HG02970 (cell line): ENCODE measurements around the gene LRRC1.
A peak's percentile ranks its signal among the peaks of the same experiment; 100 is the strongest.

Experiments used
- ATAC-seq: cut with Tn5 transposase; IDR thresholded peaks from one replicate; pipeline ENCODE4 v1.9.1; 2021; ENCODE audit warnings: mild to moderate bottlenecking, moderate library complexity, moderate number of reproducible peaks; ENCODE audit not compliant: unreplicated experiment, low FRiP score

The LRRC1 gene

DNA sequence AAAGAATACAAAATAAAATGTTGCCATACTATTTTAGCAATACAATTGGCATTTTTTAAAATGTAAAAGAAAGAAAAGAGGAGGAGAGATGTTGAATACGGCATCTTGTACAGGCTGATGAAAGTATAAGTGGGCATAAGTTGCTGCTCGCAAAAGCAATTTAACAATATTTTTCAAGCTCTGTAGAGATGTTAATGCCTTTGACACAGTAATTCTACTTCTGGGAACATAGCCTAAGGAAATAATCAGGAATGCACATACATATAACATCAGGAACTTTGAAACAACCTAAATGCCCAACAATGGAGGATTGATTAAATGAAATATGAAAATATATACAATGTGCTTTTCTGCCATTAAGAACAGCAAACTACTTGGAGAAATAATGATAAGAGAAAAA is 80.2 kb downstream of the LRRC1 start:
- no peak for ATAC-seq

DNA sequence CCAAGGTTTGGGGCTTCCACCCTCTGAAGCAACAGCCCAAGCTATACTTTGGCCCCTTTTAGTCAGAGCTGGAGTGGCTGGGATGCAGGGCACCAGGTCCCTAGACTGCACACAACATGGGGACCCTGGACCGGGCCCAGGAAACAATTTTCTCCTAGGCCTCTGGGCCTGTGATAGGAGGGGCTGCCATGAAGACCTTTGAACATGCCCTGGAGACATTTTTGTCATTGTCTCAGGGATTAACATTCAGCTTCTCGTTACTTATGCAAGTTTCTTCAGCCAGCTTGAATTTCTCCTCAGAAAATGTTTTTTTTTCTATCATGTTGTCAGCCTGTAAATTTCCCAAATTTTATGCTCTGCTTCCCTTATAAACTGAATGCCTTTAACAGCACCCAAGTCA is 82.3 kb downstream of the LRRC1 start:
- ATAC-seq, result no peak

DNA sequence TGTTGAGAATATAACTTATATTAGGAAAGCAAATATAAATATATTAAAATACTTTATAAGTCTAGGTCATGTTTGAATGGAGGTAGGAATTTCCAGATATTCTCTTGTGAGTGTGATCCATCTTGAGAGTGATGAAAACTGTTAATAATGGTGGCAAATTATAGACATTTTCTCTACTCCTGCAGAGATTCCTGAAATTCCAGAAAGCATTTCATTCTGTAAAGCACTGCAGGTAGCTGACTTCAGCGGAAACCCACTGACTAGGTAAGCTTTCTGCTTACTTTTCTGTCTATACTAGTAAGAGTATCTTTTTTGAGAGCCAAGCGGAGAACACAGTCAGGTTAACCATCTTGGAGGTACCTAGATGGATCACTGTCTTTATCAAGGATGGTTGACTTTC is 84.0 kb downstream of the LRRC1 start:
- ATAC-seq, result no peak

DNA sequence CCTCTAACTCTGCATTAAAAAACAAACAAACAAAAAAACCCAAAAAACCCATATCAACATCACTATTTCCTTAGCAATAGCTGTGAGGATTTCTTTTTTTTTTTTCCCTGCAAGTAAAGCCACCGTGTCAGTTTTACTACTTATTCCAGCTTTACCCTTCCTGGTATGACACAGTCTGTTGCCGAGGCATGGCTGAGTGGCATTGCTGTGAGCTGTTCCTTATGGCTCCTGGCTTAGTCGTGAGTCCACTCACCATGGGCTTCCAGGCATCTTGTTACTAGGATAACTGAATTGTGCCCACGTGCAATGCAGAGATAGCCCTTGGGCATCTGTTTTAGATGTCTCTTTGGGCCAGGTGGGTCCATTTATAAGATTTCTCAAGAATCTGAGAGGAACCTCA is 84.8 kb downstream of the LRRC1 start:
- ATAC-seq, result no peak

DNA sequence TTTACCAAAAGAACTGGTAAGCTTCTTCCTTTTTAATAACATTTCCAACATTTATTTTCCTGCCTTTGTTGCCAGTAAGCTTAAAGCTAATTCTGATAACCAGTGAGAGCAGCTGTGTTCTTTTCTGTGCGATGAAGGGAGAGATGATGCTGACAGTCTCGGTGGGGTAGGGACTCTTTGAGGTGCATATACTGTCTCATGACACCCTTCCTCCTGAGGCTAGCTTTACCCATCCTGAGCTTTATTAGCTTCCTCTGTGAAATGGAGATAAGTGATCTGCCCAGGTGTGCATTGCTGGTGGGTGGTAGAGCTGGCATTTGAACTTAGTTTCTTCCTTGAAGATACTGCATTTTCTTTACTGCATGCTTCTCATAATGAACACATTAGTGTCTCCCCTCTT is 92.5 kb downstream of the LRRC1 start:
- no peak for ATAC-seq

DNA sequence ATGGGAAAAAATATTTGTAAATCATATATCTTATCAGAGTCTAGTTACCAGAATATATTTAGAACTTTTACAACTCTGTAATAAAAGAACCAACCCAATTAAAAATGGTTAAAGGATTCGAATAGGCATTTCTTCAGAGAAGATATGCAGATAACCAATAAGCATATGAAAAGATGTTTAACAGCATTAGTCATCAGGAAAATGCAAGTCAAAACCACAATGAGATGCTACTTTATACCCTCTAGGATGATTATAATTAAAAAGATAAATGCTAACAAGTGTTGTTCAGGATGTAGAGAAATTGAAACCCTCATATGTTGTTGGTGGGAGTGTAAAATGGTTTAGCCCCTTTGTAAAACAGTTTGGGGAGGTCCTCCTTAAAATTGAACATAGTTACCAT is 94.1 kb downstream of the LRRC1 start:
- ATAC-seq, result no peak

DNA sequence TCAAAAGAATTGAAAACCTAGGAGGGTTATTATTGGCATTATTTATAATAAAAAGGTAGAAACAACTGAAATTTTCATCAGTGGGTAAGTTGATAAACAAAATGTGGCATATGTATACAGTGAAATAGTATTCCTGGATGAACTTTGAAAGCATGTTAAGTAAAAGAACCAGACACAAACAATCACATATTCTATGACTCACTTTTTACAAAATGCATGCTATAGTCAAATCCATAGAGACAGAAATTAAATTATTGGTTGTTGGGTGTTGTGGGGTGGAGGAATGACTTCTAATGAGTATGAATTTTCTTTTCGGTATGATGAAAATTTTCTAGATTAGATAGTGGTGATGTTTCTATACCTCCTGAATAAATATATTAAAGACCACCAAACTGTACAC is 94.6 kb downstream of the LRRC1 start:
- ATAC-seq, result no peak

DNA sequence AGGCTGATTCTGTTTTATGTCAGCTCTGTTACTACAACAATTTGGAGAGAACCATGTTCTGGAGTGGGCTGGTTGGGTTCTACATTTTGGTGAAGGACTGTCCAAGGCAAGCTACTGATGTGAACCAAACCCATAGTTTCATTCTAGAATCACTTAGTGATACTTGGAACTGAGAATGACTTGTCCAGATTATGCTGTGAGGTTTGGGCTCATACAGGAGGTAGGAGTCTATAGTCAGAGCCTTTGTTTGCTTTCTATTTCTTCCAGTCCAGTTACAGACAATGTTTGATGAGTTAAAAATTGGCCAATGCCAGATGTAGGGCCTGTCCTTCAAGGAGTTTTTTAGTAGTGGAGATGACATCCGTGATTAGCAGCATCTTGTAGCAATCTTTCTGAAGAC is 97.9 kb downstream of the LRRC1 start:
- ATAC-seq, result peak; percentile 72

DNA sequence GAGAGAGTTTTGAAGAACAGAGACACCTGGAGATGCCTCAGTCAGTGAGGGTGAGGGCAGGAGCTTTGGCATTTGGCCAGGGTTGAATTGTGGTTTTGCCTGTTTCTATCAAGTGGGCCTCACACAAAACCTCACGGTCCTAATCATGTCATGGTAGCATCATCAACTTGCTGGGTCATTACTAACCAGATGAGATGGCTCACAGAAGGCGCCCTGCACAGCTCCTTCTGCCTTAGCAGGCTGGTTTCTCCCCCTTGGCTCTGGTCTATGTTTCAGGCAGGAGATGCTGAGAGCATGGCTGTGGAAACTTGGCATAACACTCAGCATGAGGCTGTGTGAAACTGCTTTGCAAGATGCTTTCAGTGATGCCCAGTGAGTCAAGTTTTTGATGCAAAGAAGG is 99.3 kb downstream of the LRRC1 start:
- ATAC-seq, result no peak

DNA sequence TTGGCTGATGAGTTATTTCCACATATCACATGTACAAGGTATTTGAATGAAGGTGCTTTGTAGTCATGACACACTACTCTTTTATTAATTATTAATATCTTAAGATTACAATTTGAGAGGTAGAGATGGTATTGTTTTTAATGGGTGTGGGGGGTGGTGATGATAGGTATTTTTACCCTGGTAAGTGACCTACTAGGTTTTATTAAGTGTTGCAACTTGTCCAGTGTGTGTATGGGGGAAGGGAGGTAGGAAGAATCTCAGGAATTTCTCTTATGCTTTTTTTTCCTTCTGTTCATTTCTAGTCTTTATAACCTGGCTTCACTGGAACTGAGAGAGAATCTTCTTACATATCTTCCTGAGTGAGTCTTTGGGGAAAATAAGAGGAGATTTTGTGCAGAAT is 101.4 kb downstream of the LRRC1 start:
- ATAC-seq, result no peak

DNA sequence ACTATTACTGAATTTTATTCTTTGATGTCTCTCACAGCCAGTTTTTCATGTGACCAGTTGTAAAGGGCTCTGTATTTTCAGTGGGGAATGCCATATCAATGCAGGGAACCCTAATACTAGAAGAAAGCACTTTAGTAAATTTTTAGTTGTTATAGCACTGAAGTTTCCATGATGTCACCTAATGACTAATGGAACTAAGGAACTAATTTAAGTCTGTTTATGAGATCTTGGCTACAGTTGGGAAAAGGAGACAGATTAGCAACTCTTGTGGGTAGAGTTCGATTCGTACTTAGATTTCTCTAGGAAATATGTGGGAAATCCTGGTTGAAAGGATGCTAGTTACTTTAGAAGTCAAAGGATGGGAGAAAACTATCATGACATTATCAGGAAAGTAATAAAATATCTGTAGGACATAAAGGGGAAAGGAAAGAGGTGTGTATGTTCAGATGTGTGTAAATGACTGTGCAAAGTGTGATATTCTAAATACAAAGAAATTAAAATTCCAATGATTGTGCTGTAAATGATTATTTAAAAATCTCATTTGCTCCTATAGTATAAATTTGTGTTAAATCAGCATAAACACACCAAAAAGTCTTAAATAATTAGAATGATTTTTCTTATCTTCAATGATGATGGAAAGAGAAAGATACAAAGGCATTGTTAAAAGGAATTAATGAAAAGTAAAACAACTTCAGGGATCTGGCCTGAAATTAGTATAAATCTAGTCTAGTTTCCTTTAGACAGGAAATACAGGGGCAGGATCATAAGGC is 103.4 kb downstream of the LRRC1 start:
- ATAC-seq, result no peak

DNA sequence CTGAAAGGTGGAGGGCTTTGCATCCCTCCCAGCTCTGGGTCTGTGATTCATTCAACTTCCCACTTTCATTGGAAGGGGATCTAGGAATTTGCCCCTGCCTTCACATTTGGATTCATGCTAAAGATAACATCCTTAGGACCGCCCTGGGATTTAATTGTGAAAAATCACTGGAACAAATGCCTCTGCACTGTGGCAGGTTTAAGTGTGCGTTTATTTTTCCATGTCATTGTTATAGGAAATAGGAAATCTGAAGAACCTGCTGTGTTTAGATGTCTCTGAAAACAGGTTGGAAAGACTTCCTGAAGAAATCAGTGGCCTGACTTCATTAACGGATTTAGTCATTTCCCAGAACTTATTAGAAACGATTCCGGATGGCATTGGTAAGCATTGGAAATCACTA is 104.7 kb downstream of the LRRC1 start:
- ATAC-seq, result no peak

DNA sequence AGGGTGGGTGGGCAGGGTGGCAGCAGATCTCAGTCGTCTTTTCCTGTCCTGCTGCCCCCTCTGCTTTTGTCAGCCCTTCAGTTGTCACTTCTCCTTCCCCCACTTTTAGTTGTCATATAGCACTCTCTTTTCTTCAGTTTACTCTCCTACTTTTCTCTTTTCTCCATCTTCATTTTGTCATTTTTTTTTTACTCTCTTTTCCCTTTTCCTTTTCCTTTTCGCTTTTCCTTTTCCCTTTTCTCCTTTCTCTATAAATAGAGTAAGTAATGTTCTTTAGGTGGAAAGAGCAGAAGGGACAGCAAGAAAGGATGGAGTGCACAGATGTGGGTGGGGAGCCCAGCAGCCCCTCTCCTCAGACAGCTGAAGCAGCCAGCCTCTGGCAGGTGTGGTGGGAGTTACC is 108.6 kb downstream of the LRRC1 start:
- no peak for ATAC-seq

DNA sequence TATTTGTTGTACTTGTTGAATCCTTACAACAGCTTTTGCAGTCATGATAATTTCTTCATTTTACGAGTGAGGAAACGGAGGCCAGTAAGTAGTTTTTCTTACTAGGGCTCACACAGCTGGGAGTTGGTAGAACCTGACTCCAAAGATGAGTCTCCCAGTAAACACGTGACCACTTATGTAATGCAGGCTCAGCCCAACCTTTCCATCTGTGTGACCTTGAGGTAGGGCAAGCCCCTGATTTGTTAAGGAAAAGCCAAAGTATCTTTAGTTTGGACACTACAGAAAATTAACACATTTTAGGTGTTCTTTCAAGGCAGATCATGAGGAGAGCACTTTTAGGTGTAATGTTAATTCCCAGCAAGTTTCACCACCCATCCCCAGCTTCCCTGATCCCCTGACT is 111.3 kb downstream of the LRRC1 start:
- no peak for ATAC-seq

DNA sequence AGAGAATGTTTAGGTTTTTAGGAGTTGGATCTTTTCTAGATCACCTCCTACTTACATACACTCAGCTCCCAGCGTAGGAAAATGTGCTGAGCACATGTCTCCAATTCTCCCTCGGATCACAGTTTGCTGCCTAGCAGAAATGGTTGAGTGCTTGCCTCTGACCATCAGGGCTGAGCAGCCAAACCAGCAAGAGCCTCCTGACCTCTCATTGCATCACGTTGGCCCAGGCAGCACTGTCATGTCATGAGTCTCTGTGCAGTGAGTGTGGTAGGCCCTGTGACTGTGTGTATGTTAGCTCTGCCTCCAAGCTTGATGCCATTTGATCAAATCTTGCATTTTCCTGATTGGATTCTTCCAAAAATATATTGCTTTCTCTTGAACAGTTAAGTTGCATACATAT is 112.0 kb downstream of the LRRC1 start:
- ATAC-seq, result no peak

DNA sequence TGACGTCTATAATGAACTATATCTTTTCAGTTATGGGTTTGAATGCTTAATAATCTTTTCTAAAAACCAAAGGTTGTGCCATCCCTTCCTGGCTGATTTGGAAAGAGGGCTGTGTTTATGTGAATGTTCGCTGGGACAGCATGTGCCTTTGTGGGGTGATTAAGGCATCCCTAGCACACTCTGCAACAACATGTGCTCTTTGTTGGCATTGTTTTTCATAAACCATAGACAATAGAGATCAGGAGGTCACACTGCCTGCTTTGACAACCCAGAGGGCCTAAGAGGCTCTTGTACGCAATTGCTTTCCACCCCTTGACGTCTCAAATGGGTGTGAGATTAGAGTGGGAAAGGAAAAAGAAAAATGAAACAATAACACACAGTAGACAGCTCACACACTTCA is 116.0 kb downstream of the LRRC1 start:
- no peak for ATAC-seq

DNA sequence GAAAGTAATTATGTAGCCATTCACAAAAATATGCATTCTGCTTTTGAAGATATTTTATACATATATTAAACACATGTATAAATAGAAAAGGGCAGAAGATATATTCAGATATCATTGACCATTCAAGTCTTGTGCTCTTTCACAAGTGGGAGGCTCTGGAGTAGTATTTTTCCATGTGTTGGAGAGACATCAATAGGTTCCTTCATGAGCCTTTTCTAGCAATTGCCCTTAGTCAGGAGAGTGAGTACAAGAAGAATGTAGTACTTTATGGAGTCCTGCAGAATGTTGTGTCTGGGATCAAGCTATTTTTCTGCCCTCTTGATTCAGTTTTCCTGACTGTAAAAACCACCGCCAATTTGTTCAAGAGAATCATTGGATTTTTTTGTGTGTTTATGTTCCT is 117.9 kb downstream of the LRRC1 start:
- no peak for ATAC-seq

DNA sequence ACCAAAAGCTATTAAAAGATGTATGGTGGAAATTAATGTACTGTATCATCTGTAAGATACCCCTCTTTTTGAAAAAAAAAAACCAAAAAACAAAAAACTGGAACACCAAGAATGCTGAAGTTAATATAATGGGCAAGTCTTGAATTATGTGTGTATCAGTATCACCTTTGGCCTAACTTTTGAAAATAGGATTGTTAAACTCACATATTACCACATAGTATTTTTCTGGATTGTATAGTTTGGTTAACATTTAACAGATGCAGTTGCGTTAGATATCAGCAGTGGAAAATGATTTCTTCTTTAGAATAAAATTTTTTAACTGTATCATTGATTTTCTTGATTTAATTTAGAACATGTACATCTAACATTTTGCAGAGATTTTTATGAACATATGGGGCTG is 118.5 kb downstream of the LRRC1 start:
- no peak for ATAC-seq

DNA sequence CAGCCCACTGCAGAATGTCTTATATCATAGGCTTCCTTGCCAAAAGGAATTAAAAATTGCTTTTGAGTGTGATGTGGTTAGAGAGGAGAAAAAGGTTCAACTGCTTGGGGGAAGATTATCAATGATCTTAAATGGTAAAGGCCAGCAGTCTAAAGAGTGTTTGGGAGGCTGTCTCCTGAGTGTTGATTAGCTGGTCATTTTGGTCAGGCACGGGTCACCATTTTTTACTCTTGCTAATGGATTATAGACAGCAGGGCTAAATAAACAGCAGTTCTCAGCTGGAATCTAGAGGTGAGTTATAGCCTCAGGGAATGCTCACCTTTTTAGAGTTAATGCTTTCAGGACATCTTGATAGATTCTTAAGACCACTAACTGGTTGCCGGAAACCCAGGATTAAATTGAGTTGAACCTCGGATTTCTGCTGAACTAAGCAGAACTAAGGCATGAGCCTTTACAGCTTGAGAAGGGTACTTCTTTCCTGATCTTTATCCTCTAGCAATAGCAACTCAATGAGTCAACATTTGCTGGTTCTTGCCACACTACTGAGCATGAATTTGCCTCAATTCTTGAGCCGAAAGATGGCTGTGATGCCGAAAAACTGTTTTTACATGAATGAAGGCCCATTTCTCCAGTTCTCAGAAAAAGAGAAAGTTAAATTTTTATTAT is 120.4 kb downstream of the LRRC1 start:
- ATAC-seq, result no peak

DNA sequence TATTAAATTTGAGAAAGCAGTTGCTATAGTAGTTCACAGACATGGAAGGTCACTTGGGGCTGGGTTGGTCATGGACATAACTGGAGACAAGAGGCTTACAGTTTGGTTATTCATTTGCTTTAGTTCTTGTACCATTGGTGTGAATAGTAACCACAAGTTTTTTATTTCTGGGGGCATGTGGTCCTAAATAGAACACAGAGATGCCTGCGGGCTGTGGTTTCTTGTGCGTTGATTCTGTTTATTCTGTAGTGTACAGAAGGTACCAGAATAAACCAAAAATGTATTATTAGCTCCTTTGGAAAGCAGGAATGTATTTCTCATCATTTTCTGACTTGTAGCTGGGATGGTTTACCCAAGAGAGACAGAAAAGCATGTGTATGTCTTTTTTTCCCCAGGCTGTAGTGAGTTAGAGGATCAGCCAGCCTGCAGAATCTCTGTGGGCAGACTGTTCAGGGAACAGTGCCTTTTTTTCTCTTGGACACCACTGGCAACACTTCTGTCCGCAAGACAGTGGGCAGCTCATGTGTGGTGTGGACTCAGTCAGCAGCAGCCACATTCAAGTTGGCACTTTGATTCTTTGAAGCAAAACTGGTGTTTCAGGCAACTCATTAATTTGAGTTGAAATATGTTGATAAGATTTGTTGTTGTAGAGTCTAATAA is 122.1 kb downstream of the LRRC1 start:
- ATAC-seq, result peak; percentile 41

DNA sequence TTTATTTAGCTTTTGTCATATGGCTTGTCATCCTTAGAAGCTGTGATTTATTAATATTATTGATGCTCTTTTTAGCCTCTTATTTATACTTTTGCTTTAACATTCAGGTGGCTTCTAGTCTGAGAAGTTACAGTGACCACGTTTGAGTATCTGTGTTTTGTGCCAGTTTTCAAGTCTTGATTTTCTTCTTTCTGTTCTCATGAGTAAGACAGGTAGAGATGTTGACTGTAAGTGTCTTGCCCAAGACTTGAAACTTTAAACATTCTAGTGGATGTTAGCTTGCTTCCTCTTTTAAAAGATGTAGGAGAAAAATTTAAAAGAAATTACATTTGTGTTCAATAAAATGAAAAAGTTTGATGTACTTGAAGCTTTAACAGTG is 122.6 kb downstream of the LRRC1 start:
- ATAC-seq, result no peak
